Measurements from ENCODE around the gene STXBP1.

STXBP1 gene

DNA sequence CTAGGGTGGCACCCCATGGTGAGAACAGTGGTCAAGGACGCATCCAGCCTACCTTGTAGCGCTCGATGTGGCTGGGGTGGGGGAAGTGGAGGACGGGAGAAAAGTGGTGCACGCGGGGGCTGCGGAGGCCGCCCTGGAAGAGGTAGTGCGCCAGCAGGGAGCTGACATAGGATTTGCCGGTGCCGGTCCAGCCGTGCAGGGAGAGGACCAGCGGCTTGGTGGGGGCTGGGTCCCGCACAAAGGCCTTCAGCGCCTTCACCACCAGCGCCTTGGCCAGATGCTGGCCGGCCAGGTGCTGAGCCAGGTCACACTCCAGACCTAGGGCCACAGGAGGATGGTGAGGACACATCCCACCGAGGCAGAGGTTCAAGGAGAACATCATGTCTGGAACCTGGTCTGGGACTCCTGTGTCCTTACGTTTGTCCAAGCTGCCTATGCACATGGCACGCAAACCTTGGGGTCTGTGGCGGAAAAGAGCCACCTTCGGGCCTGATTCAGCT is 122.2 kb downstream of the STXBP1 start:
- Histone ChIP-seq H3K9ac (ENCODE audit: low read depth, low read length) (peak overlapping the region; percentile 81), H3K36me3 (ENCODE audit: insufficient read depth, low read length) (no peaks in the 10 kb centered on the region), H3K4me1 (ENCODE audit: control insufficient read depth, insufficient read depth, low read length) (peaks cover 10% of the 10 kb centered on the region), H3K4me3 (ENCODE audit: low read length) (peak overlapping the region; percentile 78), H3K27me3 (ENCODE audit: control insufficient read depth, insufficient read depth, low read length) (peaks cover 11% of the 10 kb centered on the region), H3K4me2 (ENCODE audit: low read length) (peak overlapping the region; percentile 90), H3K9me3 (replicated peaks; ENCODE audit: low read length) (no peaks in the 10 kb centered on the region)

GRCh38 chr9:127734747-127735529 is 122.9 kb downstream of the STXBP1 start, which contains the start of gene TOR2A:
TSS of gene TOR2A (minus strand) at chr9:127735294. CDS start at chr9:127735270, 24 bp downstream.
- peak within 1 kb of the TSS; percentile 90 for H3K4me2 ChIP-seq (ENCODE audit: low read length)
- peaks cover 11% of the 10 kb centered on the region for H3K27me3 ChIP-seq (ENCODE audit: control insufficient read depth, insufficient read depth, low read length)
- H3K9ac ChIP-seq (ENCODE audit: low read depth, low read length) = peak within 1 kb of the TSS; percentile 81
- H3K4me1 ChIP-seq (ENCODE audit: control insufficient read depth, insufficient read depth, low read length) = peaks cover 12% of the 10 kb centered on the region
- H3K4me3 ChIP-seq (ENCODE audit: low read length) = peak within 1 kb of the TSS; percentile 78
- H3K9me3 ChIP-seq (replicated peaks; ENCODE audit: low read length) = no peaks in the 10 kb centered on the region
- H3K36me3 ChIP-seq (ENCODE audit: insufficient read depth, low read length) = no peaks in the 10 kb centered on the region

- no peaks in the 10 kb centered on the region for H3K36me3 ChIP-seq (ENCODE audit: insufficient read depth, low read length)
- no peak overlapping the region for H3K4me3 ChIP-seq (ENCODE audit: low read length)
- H3K4me2 ChIP-seq (ENCODE audit: low read length) = peak overlapping the region; percentile 23
- H3K27me3 ChIP-seq (ENCODE audit: control insufficient read depth, insufficient read depth, low read length) = peaks cover 11% of the 10 kb centered on the region
- no peaks in the 10 kb centered on the region for H3K9me3 ChIP-seq (replicated peaks; ENCODE audit: low read length)
- peaks cover 19% of the 10 kb centered on the region for H3K4me1 ChIP-seq (ENCODE audit: control insufficient read depth, insufficient read depth, low read length)
- no peak overlapping the region for H3K9ac ChIP-seq (ENCODE audit: low read depth, low read length)
Measured at GRCh38 chr9:127735530-127736185, 123.6 kb downstream of the STXBP1 start.

DNA sequence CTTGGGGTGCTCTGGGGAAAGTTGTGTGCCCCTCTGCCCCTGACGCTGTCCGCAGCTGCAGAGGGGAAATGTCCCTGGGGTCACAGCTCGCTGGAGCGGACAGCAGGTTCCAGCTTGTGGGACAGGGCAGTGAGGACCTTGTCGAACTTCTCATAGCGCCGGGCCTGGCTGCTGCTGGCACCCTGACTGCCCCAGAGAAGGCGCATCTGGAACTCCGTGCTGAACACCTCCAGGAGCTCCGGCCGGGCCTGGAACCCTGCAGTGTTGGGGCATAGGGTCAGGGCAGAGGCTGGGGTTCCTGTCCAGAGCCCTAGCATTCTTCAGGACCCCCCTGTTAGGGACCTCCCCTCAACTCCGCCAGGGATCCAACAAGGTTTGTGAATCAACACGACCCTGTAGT is 126.6 kb downstream of the STXBP1 start:
- Histone ChIP-seq H3K9ac (ENCODE audit: low read depth, low read length) (no peak overlapping the region), H3K27me3 (ENCODE audit: control insufficient read depth, insufficient read depth, low read length) (peaks cover 11% of the 10 kb centered on the region), H3K4me1 (ENCODE audit: control insufficient read depth, insufficient read depth, low read length) (peaks cover 19% of the 10 kb centered on the region), H3K9me3 (replicated peaks; ENCODE audit: low read length) (no peaks in the 10 kb centered on the region), H3K4me3 (ENCODE audit: low read length) (no peak overlapping the region), H3K36me3 (ENCODE audit: insufficient read depth, low read length) (no peaks in the 10 kb centered on the region), H3K4me2 (ENCODE audit: low read length) (no peak overlapping the region)

DNA sequence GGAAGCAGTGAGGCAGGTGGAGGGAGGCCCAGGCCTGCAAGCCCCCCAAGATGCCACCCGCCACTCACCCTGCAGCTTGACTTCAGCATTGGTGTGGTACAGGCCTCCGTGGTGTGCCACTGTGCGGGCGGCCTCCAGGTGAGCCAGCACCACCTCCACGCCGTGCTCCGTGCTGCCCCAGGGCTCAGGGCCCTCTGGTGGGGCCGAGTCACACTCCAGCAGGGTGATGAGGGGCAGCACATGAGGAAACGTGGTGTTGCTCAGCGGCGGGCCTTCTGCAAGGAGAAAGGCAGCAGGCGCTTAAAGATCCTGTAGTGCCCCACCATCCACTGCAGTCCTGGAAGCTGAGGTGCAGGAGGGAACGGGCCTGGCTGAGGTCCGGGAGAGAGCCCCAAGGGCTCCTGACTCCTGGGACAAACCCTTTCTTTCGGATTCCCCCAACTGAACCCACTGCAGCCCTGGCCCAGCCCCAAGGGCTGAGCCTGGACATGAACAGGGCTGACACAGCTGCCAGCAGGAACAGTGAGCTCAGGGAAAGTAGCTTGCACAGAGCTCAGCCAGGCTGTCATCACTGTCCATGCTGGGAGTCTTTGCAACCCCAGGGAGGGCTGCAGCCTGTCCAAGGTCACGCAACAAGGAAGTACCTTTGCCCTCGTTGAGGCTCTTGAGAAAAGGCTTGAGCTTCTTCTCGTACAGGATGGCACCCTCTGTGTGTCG is 127.7 kb downstream of the STXBP1 start:
- H3K9ac ChIP-seq (ENCODE audit: low read depth, low read length) = no peak overlapping the region
- H3K4me3 ChIP-seq (ENCODE audit: low read length) = no peak overlapping the region
- H3K4me1 ChIP-seq (ENCODE audit: control insufficient read depth, insufficient read depth, low read length) = peaks cover 12% of the 10 kb centered on the region
- H3K9me3 ChIP-seq (replicated peaks; ENCODE audit: low read length) = no peaks in the 10 kb centered on the region
- peaks cover 15% of the 10 kb centered on the region for H3K27me3 ChIP-seq (ENCODE audit: control insufficient read depth, insufficient read depth, low read length)
- no peaks in the 10 kb centered on the region for H3K36me3 ChIP-seq (ENCODE audit: insufficient read depth, low read length)
- H3K4me2 ChIP-seq (ENCODE audit: low read length) = peak overlapping the region; percentile 30

GRCh38 chr9:127741831-127742434 is 129.9 kb downstream of the STXBP1 start:
- Histone ChIP-seq H3K4me2 (ENCODE audit: low read length) (no peak overlapping the region), H3K4me3 (ENCODE audit: low read length) (no peak overlapping the region), H3K36me3 (ENCODE audit: insufficient read depth, low read length) (no peaks in the 10 kb centered on the region), H3K4me1 (ENCODE audit: control insufficient read depth, insufficient read depth, low read length) (peaks cover 9% of the 10 kb centered on the region), H3K9me3 (replicated peaks; ENCODE audit: low read length) (no peaks in the 10 kb centered on the region), H3K9ac (ENCODE audit: low read depth, low read length) (no peak overlapping the region), H3K27me3 (ENCODE audit: control insufficient read depth, insufficient read depth, low read length) (peaks cover 22% of the 10 kb centered on the region)
